B cell (primary cell): Measurements from ENCODE around the gene GRID2.

ENCODE experiments used
- EZH2 ChIP-seq: IDR thresholded peaks from 2 replicates; pipeline ENCODE4 v1.6.1; 2012; ENCODE audit warnings: borderline replicate concordance, low read depth, mild to moderate bottlenecking, moderate library complexity, low read length; ENCODE audit not compliant: insufficient read depth, poor library complexity, severe bottlenecking
- TF ChIP-seq, protein P1 (sequence below): fragments of 200-600 bp; IDR thresholded peaks from one replicate; pipeline ENCODE4 v1.8.0; 2022; ENCODE audit warnings: antibody characterized with exemption, mild to moderate bottlenecking

DNA sequence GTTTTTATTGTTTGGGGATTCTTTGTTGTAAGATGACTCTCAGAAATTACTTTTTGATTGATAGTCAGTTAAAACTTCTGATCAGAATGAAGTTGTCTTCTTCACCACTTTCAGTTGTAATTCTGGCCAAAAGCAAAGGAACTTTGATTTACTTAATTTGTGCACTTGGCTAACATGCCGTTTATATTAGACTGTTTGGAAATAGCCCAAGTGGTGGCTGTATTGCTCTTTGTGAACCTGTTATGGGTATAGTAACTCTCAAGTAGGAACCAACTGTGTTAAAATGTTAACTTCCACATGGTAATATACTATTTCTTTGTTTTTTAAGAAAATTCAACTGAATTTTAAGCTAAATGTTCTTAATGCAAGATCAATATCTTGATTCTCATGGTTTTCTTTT, 581.9 kb downstream of the GRID2 start:
- TF ChIP-seq, protein P1, sequence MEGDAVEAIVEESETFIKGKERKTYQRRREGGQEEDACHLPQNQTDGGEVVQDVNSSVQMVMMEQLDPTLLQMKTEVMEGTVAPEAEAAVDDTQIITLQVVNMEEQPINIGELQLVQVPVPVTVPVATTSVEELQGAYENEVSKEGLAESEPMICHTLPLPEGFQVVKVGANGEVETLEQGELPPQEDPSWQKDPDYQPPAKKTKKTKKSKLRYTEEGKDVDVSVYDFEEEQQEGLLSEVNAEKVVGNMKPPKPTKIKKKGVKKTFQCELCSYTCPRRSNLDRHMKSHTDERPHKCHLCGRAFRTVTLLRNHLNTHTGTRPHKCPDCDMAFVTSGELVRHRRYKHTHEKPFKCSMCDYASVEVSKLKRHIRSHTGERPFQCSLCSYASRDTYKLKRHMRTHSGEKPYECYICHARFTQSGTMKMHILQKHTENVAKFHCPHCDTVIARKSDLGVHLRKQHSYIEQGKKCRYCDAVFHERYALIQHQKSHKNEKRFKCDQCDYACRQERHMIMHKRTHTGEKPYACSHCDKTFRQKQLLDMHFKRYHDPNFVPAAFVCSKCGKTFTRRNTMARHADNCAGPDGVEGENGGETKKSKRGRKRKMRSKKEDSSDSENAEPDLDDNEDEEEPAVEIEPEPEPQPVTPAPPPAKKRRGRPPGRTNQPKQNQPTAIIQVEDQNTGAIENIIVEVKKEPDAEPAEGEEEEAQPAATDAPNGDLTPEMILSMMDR, result no peak
- TF ChIP-seq EZH2, result no peak
